Mammary epithelial cell (primary cell): ENCODE data around the gene GINS1.

Source experiments
- EZH2 ChIP-seq: IDR thresholded peaks from 2 replicates; pipeline ENCODE4 v1.6.1; 2012; ENCODE audit warnings: low read length, inconsistent platforms, borderline replicate concordance
- TF ChIP-seq, protein P1 (sequence below), 2 donors: IDR thresholded peaks in 1 of 2; conservative IDR thresholded peaks in 1 of 2; 2 replicates each; pipeline ENCODE4 v1.5.1; 2011 to 2012; ENCODE audit warnings: inconsistent platforms in 2 of 2, low read length in 2 of 2, mild to moderate bottlenecking in 2 of 2, control low read depth in 1 of 2, low read depth in 1 of 2; ENCODE audit not compliant: insufficient read depth in 1 of 2; ENCODE audit errors: extremely low read depth in 1 of 2

DNA sequence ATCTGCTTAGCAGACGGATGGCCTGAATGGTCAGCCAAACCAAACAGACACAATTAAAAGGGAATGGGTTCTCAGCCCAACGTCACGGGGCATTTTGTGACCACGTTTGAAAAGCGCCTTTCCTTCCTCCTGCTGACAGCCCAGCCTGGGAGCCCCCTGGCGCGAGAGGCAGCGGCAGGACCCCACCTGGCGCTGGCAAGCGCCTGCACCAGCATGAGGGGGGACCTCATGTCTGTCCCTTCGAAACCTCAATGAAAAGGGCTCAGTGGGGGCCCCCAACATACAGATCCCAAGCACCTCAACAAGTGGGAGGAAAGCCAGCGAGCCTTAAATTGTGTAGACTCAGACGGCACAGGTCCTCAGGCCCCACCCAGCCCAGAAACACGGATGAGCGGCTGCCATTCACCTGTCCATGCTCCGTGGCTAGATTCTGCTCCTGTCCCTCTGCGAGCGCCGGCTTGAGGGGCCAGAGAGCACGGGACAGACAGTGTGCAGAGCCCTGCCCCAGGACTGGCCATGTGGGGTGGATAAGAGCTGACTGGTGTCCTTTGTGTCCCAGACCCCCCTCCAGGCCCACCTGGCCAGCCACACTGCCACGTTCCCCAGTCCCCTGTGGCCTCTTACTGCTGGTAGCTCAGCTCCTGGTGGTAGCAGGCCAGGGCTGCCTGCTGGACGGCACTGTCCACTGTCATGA, 90.3 kb downstream of the GINS1 start:
- TF ChIP-seq, protein P1, sequence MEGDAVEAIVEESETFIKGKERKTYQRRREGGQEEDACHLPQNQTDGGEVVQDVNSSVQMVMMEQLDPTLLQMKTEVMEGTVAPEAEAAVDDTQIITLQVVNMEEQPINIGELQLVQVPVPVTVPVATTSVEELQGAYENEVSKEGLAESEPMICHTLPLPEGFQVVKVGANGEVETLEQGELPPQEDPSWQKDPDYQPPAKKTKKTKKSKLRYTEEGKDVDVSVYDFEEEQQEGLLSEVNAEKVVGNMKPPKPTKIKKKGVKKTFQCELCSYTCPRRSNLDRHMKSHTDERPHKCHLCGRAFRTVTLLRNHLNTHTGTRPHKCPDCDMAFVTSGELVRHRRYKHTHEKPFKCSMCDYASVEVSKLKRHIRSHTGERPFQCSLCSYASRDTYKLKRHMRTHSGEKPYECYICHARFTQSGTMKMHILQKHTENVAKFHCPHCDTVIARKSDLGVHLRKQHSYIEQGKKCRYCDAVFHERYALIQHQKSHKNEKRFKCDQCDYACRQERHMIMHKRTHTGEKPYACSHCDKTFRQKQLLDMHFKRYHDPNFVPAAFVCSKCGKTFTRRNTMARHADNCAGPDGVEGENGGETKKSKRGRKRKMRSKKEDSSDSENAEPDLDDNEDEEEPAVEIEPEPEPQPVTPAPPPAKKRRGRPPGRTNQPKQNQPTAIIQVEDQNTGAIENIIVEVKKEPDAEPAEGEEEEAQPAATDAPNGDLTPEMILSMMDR (conservative IDR thresholded peaks at IDR 0.05 in 1 of 2, IDR thresholded peaks at IDR 0.05 in 1 of 2; ENCODE audit: extremely low read depth in 1 of 2, insufficient read depth in 1 of 2, low read depth in 1 of 2, low read length in 2 of 2) = no peak
- no peak for TF ChIP-seq EZH2
